ENCODE results near the gene LRRC63.

Gene LRRC63

GRCh38 chr13:46318986-46319385 lies 107.3 kb downstream of the LRRC63 start:
- no peak for TF ChIP-seq ZNF274 (IDR thresholded peaks at IDR 0.05; ENCODE audit: low read depth, low read length)

GRCh38 chr13:46320406-46320805 lies 108.7 kb downstream of the LRRC63 start:
- TF ChIP-seq ZNF274 (IDR thresholded peaks at IDR 0.05; ENCODE audit: low read depth, low read length): no peak
- H3K4me3 ChIP-seq (ENCODE audit: low read length): no peak overlapping the region

More at GRCh38 chr13:46318986-46319385, 107.3 kb downstream of the LRRC63 start:
- no peak overlapping the region for H3K4me3 ChIP-seq (ENCODE audit: low read length)

GRCh38 chr13:46320821-46321220 lies 109.1 kb downstream of the LRRC63 start:
- no peak overlapping the region for H3K4me3 ChIP-seq (ENCODE audit: low read length)
- no peak for TF ChIP-seq ZNF274 (IDR thresholded peaks at IDR 0.05; ENCODE audit: low read depth, low read length)

GRCh38 chr13:46321494-46322225 lies 109.9 kb downstream of the LRRC63 start:
- TF ChIP-seq ZNF274 (IDR thresholded peaks at IDR 0.05; ENCODE audit: low read depth, low read length): no peak
- H3K4me3 ChIP-seq (ENCODE audit: low read length): no peak overlapping the region

- TF ChIP-seq ZNF274 (IDR thresholded peaks at IDR 0.05; ENCODE audit: low read depth, low read length): no peak
- no peak overlapping the region for H3K4me3 ChIP-seq (ENCODE audit: low read length)
These were observed 113.2 kb downstream of the LRRC63 start for GRCh38 chr13:46324976-46325375.

Measured in GM08714 (cell line).